H9 (cell line): ENCODE measurements around the gene ADAMTSL2. TPM values are rescaled to one million over a fixed set of nuclear protein-coding genes. Genes with fewer than 3 reads are reported as not detected.

ENCODE experiments used
- DNase-seq: peaks from one replicate; pipeline ENCODE4 v3.0.0-alpha.2; 2017
- H2AFZ ChIP-seq: one replicate; pipeline ENCODE4 v1.6.1; 2013; ENCODE audit warnings: mild to moderate bottlenecking, low read length, control low read depth, moderate library complexity
- H2AK5ac ChIP-seq: 2 replicates; pipeline ENCODE4 v1.6.1; 2013; ENCODE audit warnings: low read length, control low read depth, mixed read lengths; ENCODE audit not compliant: insufficient read length
- H2BK120ac ChIP-seq: one replicate; pipeline ENCODE4 v1.6.1; 2013; ENCODE audit warnings: low read depth, mild to moderate bottlenecking, low read length, control low read depth, inconsistent platforms; ENCODE audit not compliant: poor library complexity, severe bottlenecking
- H2BK12ac ChIP-seq: 2 replicates; pipeline ENCODE4 v1.6.1; 2013; ENCODE audit warnings: low read length, control low read depth, mixed read lengths, low read depth; ENCODE audit not compliant: insufficient read length
- H2BK15ac ChIP-seq: 2 replicates; pipeline ENCODE4 v1.6.1; 2013; ENCODE audit warnings: low read depth, low read length, control low read depth
- H2BK20ac ChIP-seq: one replicate; pipeline ENCODE4 v1.6.1; 2013; ENCODE audit warnings: low read depth, mild to moderate bottlenecking, low read length, control low read depth, inconsistent platforms; ENCODE audit not compliant: poor library complexity, severe bottlenecking
- H2BK5ac ChIP-seq: 2 replicates; pipeline ENCODE4 v1.6.1; 2013; ENCODE audit warnings: low read length, control low read depth, mixed read lengths; ENCODE audit not compliant: insufficient read length
- H3K14ac ChIP-seq: 2 replicates; pipeline ENCODE4 v1.6.1; 2013; ENCODE audit warnings: low read length, control low read depth; ENCODE audit not compliant: insufficient read depth
- H3K18ac ChIP-seq: 2 replicates; pipeline ENCODE4 v1.6.1; 2013; ENCODE audit warnings: low read depth, mild to moderate bottlenecking, mixed read lengths, low read length, control low read depth; ENCODE audit not compliant: insufficient read length
- H3K23ac ChIP-seq: 2 replicates; pipeline ENCODE4 v1.6.1; 2013; ENCODE audit warnings: low read length, control low read depth, mixed read lengths, low read depth; ENCODE audit not compliant: insufficient read length
- H3K23me2 ChIP-seq: 2 replicates; pipeline ENCODE4 v1.6.1; 2013; ENCODE audit warnings: low read depth, mild to moderate bottlenecking, mixed read lengths, low read length, control low read depth; ENCODE audit not compliant: insufficient read length, poor library complexity, severe bottlenecking
- H3K27ac ChIP-seq: 2 replicates; pipeline ENCODE4 v1.5.1; 2013; ENCODE audit warnings: low read length, control low read depth, mixed read lengths, low read depth; ENCODE audit not compliant: insufficient read length
- H3K27me3 ChIP-seq: 2 replicates; pipeline ENCODE4 v1.6.1; 2013; ENCODE audit warnings: low read length, control low read depth, inconsistent platforms; ENCODE audit not compliant: insufficient read depth
- H3K4ac ChIP-seq: 2 replicates; pipeline ENCODE4 v1.6.1; 2013; ENCODE audit warnings: low read depth, mild to moderate bottlenecking, control low read depth, inconsistent platforms, low read length, moderate library complexity
- H3K4me1 ChIP-seq: 2 replicates; pipeline ENCODE4 v1.6.1; 2013; ENCODE audit warnings: low read length, control low read depth, inconsistent platforms; ENCODE audit not compliant: insufficient read depth
- H3K4me2 ChIP-seq: 2 replicates; pipeline ENCODE4 v1.6.1; 2013; ENCODE audit warnings: low read length, control low read depth, mixed read lengths; ENCODE audit not compliant: insufficient read length, insufficient read depth
- H3K56ac ChIP-seq: 2 replicates; pipeline ENCODE4 v1.6.1; 2013; ENCODE audit warnings: low read depth, mild to moderate bottlenecking, mixed read lengths, low read length, control low read depth; ENCODE audit not compliant: insufficient read length
- H3K79me1 ChIP-seq: 2 replicates; pipeline ENCODE4 v1.6.1; 2013; ENCODE audit warnings: low read depth, mild to moderate bottlenecking, moderate library complexity, low read length, control low read depth, inconsistent platforms; ENCODE audit not compliant: insufficient read depth, poor library complexity, severe bottlenecking
- H3K79me2 ChIP-seq: 2 replicates; pipeline ENCODE4 v1.6.1; 2013; ENCODE audit warnings: low read length, control low read depth, inconsistent platforms; ENCODE audit not compliant: insufficient read depth
- H3K9ac ChIP-seq: 2 replicates; pipeline ENCODE4 v1.6.1; 2013; ENCODE audit warnings: low read length, control low read depth, mixed read lengths; ENCODE audit not compliant: insufficient read length; ENCODE audit errors: extremely low read depth
- H3K9me3 ChIP-seq: one replicate; pipeline ENCODE4 v1.6.1; 2013; ENCODE audit warnings: low read depth, low read length, inconsistent platforms; ENCODE audit not compliant: control insufficient read depth
- H3T11ph ChIP-seq: one replicate; pipeline ENCODE4 v1.6.1; 2013; ENCODE audit warnings: mild to moderate bottlenecking, low read length, control low read depth, inconsistent platforms
- H4K20me1 ChIP-seq: one replicate; pipeline ENCODE4 v1.6.1; 2013; ENCODE audit not compliant: control insufficient read depth, insufficient read length, insufficient read depth
- H4K5ac ChIP-seq: 2 replicates; pipeline ENCODE4 v1.6.1; 2013; ENCODE audit warnings: low read depth, mild to moderate bottlenecking, mixed read lengths, low read length, control low read depth; ENCODE audit not compliant: insufficient read length
- H4K8ac ChIP-seq: replicated peaks from 2 replicates; pipeline ENCODE4 v1.6.1; 2013; ENCODE audit warnings: low read length, control low read depth, mixed read lengths, low read depth; ENCODE audit not compliant: insufficient read length
- H4K91ac ChIP-seq: 2 replicates; pipeline ENCODE4 v1.6.1; 2013; ENCODE audit warnings: low read depth, mild to moderate bottlenecking, moderate library complexity, mixed read lengths, low read length, control low read depth; ENCODE audit not compliant: insufficient read length
- H3K27ac Mint-ChIP-seq, 3 experiments: 2 replicates in 2 of 3; 3 replicates in 1 of 3; pipeline ENCODE4 v1.8.0; 2020 to 2021; ENCODE audit warnings: mixed read lengths in 3 of 3, mild to moderate bottlenecking in 1 of 3, moderate library complexity in 1 of 3
- H3K27me3 Mint-ChIP-seq: 2 replicates; pipeline ENCODE4 v1.8.0; 2021; ENCODE audit warnings: low read depth, mild to moderate bottlenecking, moderate library complexity, mixed read lengths
- H3K36me3 Mint-ChIP-seq, 3 experiments: 2 replicates in 2 of 3; 3 replicates in 1 of 3; pipeline ENCODE4 v1.8.0; 2020 to 2021; ENCODE audit warnings: low read depth in 3 of 3, mixed read lengths in 3 of 3; ENCODE audit not compliant: insufficient read depth in 1 of 3
- H3K4me1 Mint-ChIP-seq, 2 experiments: 2 replicates each; pipeline ENCODE4 v1.8.0; 2020; ENCODE audit warnings: mixed read lengths in 2 of 2
- H3K4me3 Mint-ChIP-seq, 2 experiments: 2 replicates in 1 of 2; 3 replicates in 1 of 2; pipeline ENCODE4 v1.8.0; 2020 to 2021; ENCODE audit warnings: mild to moderate bottlenecking in 2 of 2, mixed read lengths in 2 of 2, moderate library complexity in 1 of 2
- H3K9me3 Mint-ChIP-seq, 2 experiments: 2 replicates in 1 of 2; 3 replicates in 1 of 2; pipeline ENCODE4 v1.8.0; 2020; ENCODE audit warnings: mild to moderate bottlenecking in 2 of 2, mixed read lengths in 2 of 2, moderate library complexity in 1 of 2
- WGBS: extraction: QIAGEN DNeasy Blood & Tissue Kit; methylation state at CpG from one replicate; pipeline ENCODE4 v1.1.7; 2013; ENCODE audit warnings: missing lambda C conversion rate, low lambda C conversion rate, mixed read lengths; ENCODE audit not compliant: insufficient read length; ENCODE audit errors: extremely low coverage; 5-methylcytosine and 5-hydroxymethylcytosine counted together
- total RNA-seq: library from RNA; stranded (reverse); gene quantifications from 2 replicates; pipeline ENCODE4 v1.2.1, GENCODE V29; 2021
- TF ChIP-seq, protein P1 (sequence below): fragments of 200-600 bp; sonication (generic); conservative IDR thresholded peaks from 3 replicates; pipeline ENCODE4 v1.8.0; 2021; ENCODE audit warnings: antibody characterized with exemption, mild to moderate bottlenecking

ADAMTSL2 gene
- total RNA-seq, 1 experiment from 2014 or later, result 0.61 TPM

DNA sequence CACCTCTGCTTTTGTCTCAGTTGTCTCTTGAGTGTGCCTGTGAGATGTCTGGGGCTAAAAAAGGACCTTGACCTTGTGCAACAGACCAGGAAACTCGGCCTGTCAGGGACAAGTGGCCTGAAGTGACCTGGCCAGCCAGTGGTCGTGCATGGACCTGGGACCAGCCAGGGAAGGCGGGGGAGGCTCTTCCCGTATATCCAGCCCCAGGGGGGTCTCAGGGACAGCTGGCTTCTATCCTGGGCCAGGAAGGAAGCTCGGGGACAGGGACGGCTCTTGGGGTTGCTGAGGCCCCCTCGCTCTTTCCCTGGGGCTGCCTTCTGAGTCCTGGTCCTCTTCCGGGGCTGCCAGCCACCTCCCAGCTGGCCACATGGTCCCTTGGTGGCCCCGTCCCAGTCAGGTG lies 3.2 kb upstream of the ADAMTSL2 start:
- WGBS, result no CpG with 5 or more reads among the region's 9 CpGs

More for the DNA sequence above, 3.2 kb upstream of the ADAMTSL2 start:
- TF ChIP-seq, protein P1, sequence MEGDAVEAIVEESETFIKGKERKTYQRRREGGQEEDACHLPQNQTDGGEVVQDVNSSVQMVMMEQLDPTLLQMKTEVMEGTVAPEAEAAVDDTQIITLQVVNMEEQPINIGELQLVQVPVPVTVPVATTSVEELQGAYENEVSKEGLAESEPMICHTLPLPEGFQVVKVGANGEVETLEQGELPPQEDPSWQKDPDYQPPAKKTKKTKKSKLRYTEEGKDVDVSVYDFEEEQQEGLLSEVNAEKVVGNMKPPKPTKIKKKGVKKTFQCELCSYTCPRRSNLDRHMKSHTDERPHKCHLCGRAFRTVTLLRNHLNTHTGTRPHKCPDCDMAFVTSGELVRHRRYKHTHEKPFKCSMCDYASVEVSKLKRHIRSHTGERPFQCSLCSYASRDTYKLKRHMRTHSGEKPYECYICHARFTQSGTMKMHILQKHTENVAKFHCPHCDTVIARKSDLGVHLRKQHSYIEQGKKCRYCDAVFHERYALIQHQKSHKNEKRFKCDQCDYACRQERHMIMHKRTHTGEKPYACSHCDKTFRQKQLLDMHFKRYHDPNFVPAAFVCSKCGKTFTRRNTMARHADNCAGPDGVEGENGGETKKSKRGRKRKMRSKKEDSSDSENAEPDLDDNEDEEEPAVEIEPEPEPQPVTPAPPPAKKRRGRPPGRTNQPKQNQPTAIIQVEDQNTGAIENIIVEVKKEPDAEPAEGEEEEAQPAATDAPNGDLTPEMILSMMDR, result no peak
- Histone ChIP-seq H2BK20ac (no peak overlapping the region), H4K5ac (no peak overlapping the region), H3K79me2 (no peaks in the 10 kb centered on the region), H2BK120ac (no peak overlapping the region), H3K9ac (no peak overlapping the region), H3K27me3 (no peaks in the 10 kb centered on the region; the same call in 1 of the 2 replicates), H3K79me1 (no peaks in the 10 kb centered on the region), H3K23me2 (peaks cover 9% of the 10 kb centered on the region), H2BK12ac (no peak overlapping the region), H3K4me1 (peaks cover under 1% of the 10 kb centered on the region; the same call in 1 of the 2 replicates), H3K4me2 (no peak overlapping the region), H3K9me3 (no peaks in the 10 kb centered on the region), H3K27ac (no peak overlapping the region), H2AFZ (no peak overlapping the region), H4K8ac (no peak overlapping the region), H3K56ac (no peak overlapping the region), H2BK15ac (no peak overlapping the region), H3K23ac (no peak overlapping the region), H2BK5ac (no peak overlapping the region), H4K91ac (no peak overlapping the region), H3K14ac (no peak overlapping the region), H3K4ac (no peak overlapping the region), H3T11ph (no peak overlapping the region), H2AK5ac (no peak overlapping the region), H4K20me1 (no peaks in the 10 kb centered on the region), H3K18ac (no peak overlapping the region)
- H3K27ac Mint-ChIP-seq, result no peak overlapping the region
- H3K4me3 Mint-ChIP-seq, result no peak overlapping the region
- H3K27me3 Mint-ChIP-seq, result peaks cover 28% of the 10 kb centered on the region
- no peaks in the 10 kb centered on the region; a peak in 1 of 7 replicates for H3K36me3 Mint-ChIP-seq
- DNase-seq, result no peak
- no peaks in the 10 kb centered on the region for H3K9me3 Mint-ChIP-seq
- peaks cover 26 to 56% of the 10 kb centered on the region in 2 experiments for H3K4me1 Mint-ChIP-seq
